ENCODE results near the gene S100P. TPM values are rescaled to one million over a fixed set of nuclear protein-coding genes. Genes with fewer than 3 reads are reported as not detected.
"Not testable (repeated sequence)": the region's sequence is repeated elsewhere in the genome, so short reads cannot be mapped to it uniquely, and the experiment has no call there.

The S100P gene
- total RNA-seq, 1 donor from 2014 or later = 8.8 TPM

DNA sequence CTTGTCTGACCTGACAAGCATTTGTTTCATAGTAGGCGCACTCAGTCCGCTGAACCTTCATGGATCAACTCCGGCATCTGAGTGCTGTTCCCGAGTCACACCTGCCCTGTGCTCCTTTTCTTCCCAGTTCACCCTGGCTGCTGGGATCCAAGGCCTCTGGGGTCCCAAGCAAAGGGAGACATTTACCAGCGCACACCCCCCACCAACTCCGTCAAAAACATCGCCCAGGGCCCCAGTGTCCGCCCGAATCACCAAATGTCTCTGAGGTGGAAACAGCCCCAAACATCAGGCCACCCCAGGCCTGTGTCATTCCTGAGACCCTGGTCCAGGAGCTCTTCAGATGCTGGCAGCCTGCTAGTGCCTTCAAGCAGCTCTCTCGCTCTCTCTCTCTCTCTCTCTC lies 27.4 kb downstream of the S100P start:
- no peak overlapping the region for H3K4me3 ChIP-seq (ENCODE audit: low read depth, low read length)
- H3K36me3 ChIP-seq (ENCODE audit: control insufficient read depth, insufficient read depth, low read length) = no peaks in the 10 kb centered on the region
- H3K27me3 ChIP-seq (ENCODE audit: control insufficient read depth, insufficient read depth, low read length) = no peaks in the 10 kb centered on the region
- TF ChIP-seq CTCF (IDR thresholded peaks at IDR 0.05; ENCODE audit: insufficient read depth, low read length, poor library complexity, severe bottlenecking) = no peak
- no peak for DNase-seq (ENCODE audit: low read depth)

DNA sequence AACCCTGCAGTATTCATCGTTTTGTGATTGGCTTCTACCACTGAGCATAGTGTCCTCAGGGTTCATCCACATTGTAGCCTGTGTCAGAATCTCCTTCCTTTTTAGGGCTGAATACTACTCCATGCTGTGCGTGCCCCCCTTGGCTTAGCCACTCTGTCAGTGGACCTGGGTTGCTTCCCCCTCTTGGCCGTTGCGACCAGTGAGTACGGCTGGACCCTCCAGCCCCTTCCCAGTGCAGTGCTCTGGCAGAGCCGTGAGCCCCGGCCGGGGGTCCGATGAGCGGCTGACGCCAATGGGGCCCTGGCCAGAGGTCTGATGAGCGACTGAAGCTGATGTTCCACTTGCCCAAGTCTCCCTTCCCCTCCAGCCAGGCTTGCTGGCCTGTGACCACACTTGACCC lies 29.2 kb downstream of the S100P start:
- no peak for TF ChIP-seq CTCF (IDR thresholded peaks at IDR 0.05; ENCODE audit: insufficient read depth, low read length, poor library complexity, severe bottlenecking)
- no peaks in the 10 kb centered on the region for H3K36me3 ChIP-seq (ENCODE audit: control insufficient read depth, insufficient read depth, low read length)
- DNase-seq (ENCODE audit: low read depth) = no peak
- no peaks in the 10 kb centered on the region for H3K27me3 ChIP-seq (ENCODE audit: control insufficient read depth, insufficient read depth, low read length)
- H3K4me3 ChIP-seq (ENCODE audit: low read depth, low read length) = no peak overlapping the region

GRCh38 chr4:6723851-6724250 lies 30.2 kb downstream of the S100P start:
- Histone ChIP-seq H3K27me3 (ENCODE audit: control insufficient read depth, insufficient read depth, low read length) (no peaks in the 10 kb centered on the region), H3K36me3 (ENCODE audit: control insufficient read depth, insufficient read depth, low read length) (no peaks in the 10 kb centered on the region), H3K4me3 (ENCODE audit: low read depth, low read length) (no peak overlapping the region)
- DNase-seq (ENCODE audit: low read depth) = no peak
- no peak for TF ChIP-seq CTCF (IDR thresholded peaks at IDR 0.05; ENCODE audit: insufficient read depth, low read length, poor library complexity, severe bottlenecking)

DNA sequence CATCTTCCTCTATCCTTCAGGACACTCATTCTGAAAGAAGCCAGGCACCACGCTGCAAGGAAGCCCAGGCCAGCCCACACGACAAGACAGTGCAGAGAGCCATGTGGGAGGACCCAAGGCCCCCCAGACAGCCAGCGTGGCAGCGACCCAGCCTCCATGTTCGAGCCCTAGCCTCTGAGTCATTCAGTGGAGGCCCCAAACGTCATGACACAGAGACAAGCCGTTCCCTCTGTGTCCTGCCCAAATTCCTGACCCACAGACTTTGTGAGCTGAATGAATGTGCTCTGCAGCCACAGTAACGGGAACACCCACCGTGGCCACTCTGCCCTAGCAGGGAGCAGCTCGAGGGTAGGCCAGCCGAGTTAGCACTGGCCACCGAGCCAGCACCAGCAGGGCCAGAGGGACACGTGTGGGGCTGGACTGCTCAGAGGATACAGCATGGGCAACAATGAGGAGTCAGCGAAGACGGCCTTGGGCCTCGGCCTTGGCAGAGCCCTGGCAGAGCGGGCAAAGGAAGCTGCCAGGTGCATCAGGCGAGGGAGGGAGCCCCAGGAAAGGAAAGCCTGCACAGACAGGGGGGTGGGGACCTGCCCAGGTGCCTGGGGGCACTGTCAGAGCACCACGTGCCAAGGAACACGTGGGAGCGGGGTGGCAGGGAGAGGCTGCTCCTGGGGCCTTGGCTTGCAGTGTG lies 30.9 kb downstream of the S100P start:
- no peak for TF ChIP-seq CTCF (IDR thresholded peaks at IDR 0.05; ENCODE audit: insufficient read depth, low read length, poor library complexity, severe bottlenecking)
- Histone ChIP-seq H3K36me3 (ENCODE audit: control insufficient read depth, insufficient read depth, low read length) (no peaks in the 10 kb centered on the region), H3K4me3 (ENCODE audit: low read depth, low read length) (no peak overlapping the region), H3K27me3 (ENCODE audit: control insufficient read depth, insufficient read depth, low read length) (no peaks in the 10 kb centered on the region)
- no peak for DNase-seq (ENCODE audit: low read depth)

DNA sequence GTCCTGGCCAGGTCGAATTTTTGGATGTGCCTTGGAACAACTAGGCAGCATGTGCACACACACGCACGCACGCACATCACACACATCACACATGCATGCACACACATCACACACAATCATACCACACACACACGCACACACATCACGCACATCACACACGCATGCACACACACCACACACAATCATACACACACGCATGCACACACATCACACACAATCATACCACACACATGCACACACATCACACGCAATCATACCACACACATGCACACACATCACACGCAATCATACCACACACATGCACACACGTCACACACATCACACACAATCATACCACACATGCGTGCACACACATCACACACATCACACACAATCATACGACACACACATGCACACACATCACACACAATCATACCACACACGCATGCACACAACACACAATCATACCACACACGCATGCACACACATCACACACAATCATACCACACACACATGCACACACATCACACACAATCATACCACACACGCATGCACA lies 31.8 kb downstream of the S100P start:
- H3K4me3 ChIP-seq (ENCODE audit: low read depth, low read length); H3K27me3 ChIP-seq (ENCODE audit: control insufficient read depth, insufficient read depth, low read length); DNase-seq (ENCODE audit: low read depth); H3K36me3 ChIP-seq (ENCODE audit: control insufficient read depth, insufficient read depth, low read length): not testable (repeated sequence)

DNA sequence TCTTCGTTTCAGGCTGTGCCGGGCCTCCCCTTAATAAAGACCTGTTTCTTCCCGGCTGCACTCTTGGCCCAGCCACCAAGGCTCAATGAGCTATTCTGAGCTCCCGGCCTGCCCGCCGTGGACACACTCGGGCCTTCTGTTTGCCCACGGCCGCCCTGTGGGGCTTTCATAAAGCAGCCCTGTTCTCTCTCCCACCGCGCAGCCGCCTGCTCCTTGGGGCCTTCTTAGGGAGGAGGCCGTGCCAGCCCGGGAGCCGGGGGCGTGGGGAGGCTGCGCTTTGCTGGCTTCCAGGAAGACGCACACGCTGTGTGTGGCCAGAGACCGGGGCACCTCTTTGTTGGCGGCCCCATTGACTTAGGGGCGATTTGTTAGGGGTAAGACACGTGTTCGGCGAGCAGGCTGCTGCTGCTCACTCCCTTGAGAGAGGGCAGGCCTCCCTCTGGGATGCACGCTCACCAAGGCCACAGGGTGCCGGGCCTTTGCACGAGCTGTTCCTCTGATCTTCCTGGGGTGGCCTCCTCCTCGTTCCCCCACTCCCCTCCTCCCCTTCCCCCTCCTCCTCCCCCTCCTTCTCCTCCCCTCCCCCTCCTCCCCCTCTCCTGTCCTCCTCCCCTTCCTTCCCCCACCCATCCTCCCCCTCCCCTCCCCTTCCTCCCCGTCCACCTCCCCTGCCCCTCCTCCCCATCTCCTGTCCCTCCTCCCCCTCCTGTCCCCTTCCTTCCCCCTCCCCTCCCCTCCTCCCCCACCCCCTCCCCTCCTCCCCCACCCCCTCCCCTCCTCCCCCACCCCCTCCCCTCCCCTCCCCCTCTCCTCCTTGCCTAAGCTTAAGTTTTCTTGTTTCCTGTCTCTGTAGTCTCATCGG lies 33.6 kb downstream of the S100P start:
- Histone ChIP-seq H3K4me3 (ENCODE audit: low read depth, low read length) (no peak overlapping the region), H3K27me3 (ENCODE audit: control insufficient read depth, insufficient read depth, low read length) (no peaks in the 10 kb centered on the region), H3K36me3 (ENCODE audit: control insufficient read depth, insufficient read depth, low read length) (no peaks in the 10 kb centered on the region)
- TF ChIP-seq CTCF (IDR thresholded peaks at IDR 0.05; ENCODE audit: insufficient read depth, low read length, poor library complexity, severe bottlenecking) = no peak
- no peak for DNase-seq (ENCODE audit: low read depth)
